ENCODE data around the gene GMPPA.

Gene GMPPA

GRCh38 chr2:219471476-219472371 is 27.0 kb upstream of the GMPPA start:
- Histone ChIP-seq H3K36me3 (replicated peaks) (no peaks in the 10 kb centered on the region), H3K4me3 (ENCODE audit: low read depth, low read length) (no peak overlapping the region), H3K27me3 (replicated peaks) (no peaks in the 10 kb centered on the region), H3K27ac (no peak overlapping the region)
- in situ Hi-C loops (cut with HindIII; ENCODE audit: low pct_ligation_motif_present, low sequenced_read_pairs): no loop called here
- DNase-seq: no peak
- no peak for TF ChIP-seq CTCF (IDR thresholded peaks at IDR 0.05; ENCODE audit: low read depth, low read length, missing control alignments)

- in situ Hi-C loops (cut with HindIII; ENCODE audit: low pct_ligation_motif_present, low sequenced_read_pairs): no loop called here
- no peak for TF ChIP-seq CTCF (IDR thresholded peaks at IDR 0.05; ENCODE audit: low read depth, low read length, missing control alignments)
- no peaks in the 10 kb centered on the region for H3K36me3 ChIP-seq (replicated peaks)
- H3K27ac ChIP-seq: no peak overlapping the region
- H3K27me3 ChIP-seq (replicated peaks): no peaks in the 10 kb centered on the region
- no peak for DNase-seq
- H3K4me3 ChIP-seq (ENCODE audit: low read depth, low read length): no peak overlapping the region
Measured at GRCh38 chr2:219472629-219473187, 26.0 kb upstream of the GMPPA start.

- H3K27ac ChIP-seq: no peak overlapping the region
- in situ Hi-C loops (cut with HindIII; ENCODE audit: low pct_ligation_motif_present, low sequenced_read_pairs): no loop called here
- no peak overlapping the region for H3K4me3 ChIP-seq (ENCODE audit: low read depth, low read length)
- no peak for DNase-seq
- no peaks in the 10 kb centered on the region for H3K36me3 ChIP-seq (replicated peaks)
- no peak for TF ChIP-seq CTCF (IDR thresholded peaks at IDR 0.05; ENCODE audit: low read depth, low read length, missing control alignments)
- no peaks in the 10 kb centered on the region for H3K27me3 ChIP-seq (replicated peaks)
Measured at GRCh38 chr2:219473511-219473910, 25.2 kb upstream of the GMPPA start.

GRCh38 chr2:219474285-219475060 is 24.2 kb upstream of the GMPPA start:
- Histone ChIP-seq H3K36me3 (replicated peaks) (no peaks in the 10 kb centered on the region), H3K4me3 (ENCODE audit: low read depth, low read length) (no peak overlapping the region), H3K27ac (no peak overlapping the region), H3K27me3 (replicated peaks) (no peaks in the 10 kb centered on the region)
- no peak for TF ChIP-seq CTCF (IDR thresholded peaks at IDR 0.05; ENCODE audit: low read depth, low read length, missing control alignments)
- no peak for DNase-seq
- in situ Hi-C loops (cut with HindIII; ENCODE audit: low pct_ligation_motif_present, low sequenced_read_pairs): no loop called here

- DNase-seq: no peak
- Histone ChIP-seq H3K27ac (no peak overlapping the region), H3K36me3 (replicated peaks) (no peaks in the 10 kb centered on the region), H3K27me3 (replicated peaks) (no peaks in the 10 kb centered on the region), H3K4me3 (ENCODE audit: low read depth, low read length) (no peak overlapping the region)
- no peak for TF ChIP-seq CTCF (IDR thresholded peaks at IDR 0.05; ENCODE audit: low read depth, low read length, missing control alignments)
- in situ Hi-C loops (cut with HindIII; ENCODE audit: low pct_ligation_motif_present, low sequenced_read_pairs): no loop called here
Measured at GRCh38 chr2:219475278-219475677, 23.4 kb upstream of the GMPPA start.

Measured in brain microvascular endothelial cell (primary cell).